RWPE2 (cell line): Measurements from ENCODE around the gene EVPL.
A peak's percentile ranks its signal among the peaks of the same experiment; 100 is the strongest.

Experiments used
- ATAC-seq: fragments of 200-7000 bp; cut with Tn5 transposase; 3 replicates; pipeline ENCODE4 v1.9.1; 2021; ENCODE audit warnings: low read depth
- DNase-seq: peaks from one replicate; pipeline ENCODE4 v3.0.0-alpha.2; 2020; ENCODE audit warnings: low spot score
- H3K27ac ChIP-seq: fragments of 450-650 bp; 2 replicates; pipeline ENCODE4 v1.5.1; 2017; ENCODE audit warnings: mild to moderate bottlenecking; ENCODE audit not compliant: poor library complexity, severe bottlenecking
- H3K27me3 ChIP-seq: fragments of 250-450 bp; sonication (Bioruptor Pico); 2 replicates; pipeline ENCODE4 v1.5.1; 2021; ENCODE audit warnings: mild to moderate bottlenecking, moderate library complexity; ENCODE audit not compliant: insufficient read depth, poor library complexity, severe bottlenecking
- H3K36me3 ChIP-seq: fragments of 250-450 bp; sonication (Bioruptor Pico); 2 replicates; pipeline ENCODE4 v1.5.1; 2020; ENCODE audit warnings: low read depth, mild to moderate bottlenecking, moderate library complexity
- H3K4me1 ChIP-seq: fragments of 250-450 bp; sonication (Bioruptor Pico); 2 replicates; pipeline ENCODE4 v1.5.1; 2021; ENCODE audit warnings: mild to moderate bottlenecking, moderate library complexity; ENCODE audit not compliant: insufficient read depth, poor library complexity, severe bottlenecking
- H3K4me3 ChIP-seq: fragments of 250-450 bp; sonication (Bioruptor Pico); 2 replicates; pipeline ENCODE4 v1.5.1; 2021; ENCODE audit warnings: mild to moderate bottlenecking, moderate library complexity; ENCODE audit not compliant: severe bottlenecking
- H3K9me3 ChIP-seq: fragments of 250-450 bp; sonication (Bioruptor Pico); 2 replicates; pipeline ENCODE4 v1.5.1; 2021; ENCODE audit warnings: mild to moderate bottlenecking, moderate library complexity; ENCODE audit not compliant: severe bottlenecking
- TF ChIP-seq, protein P1 (sequence below): fragments of 450-650 bp; IDR thresholded peaks from one replicate; pipeline ENCODE4 v1.5.1; 2017; ENCODE audit warnings: mild to moderate bottlenecking, moderate library complexity; ENCODE audit not compliant: poor library complexity, severe bottlenecking

The EVPL gene

DNA sequence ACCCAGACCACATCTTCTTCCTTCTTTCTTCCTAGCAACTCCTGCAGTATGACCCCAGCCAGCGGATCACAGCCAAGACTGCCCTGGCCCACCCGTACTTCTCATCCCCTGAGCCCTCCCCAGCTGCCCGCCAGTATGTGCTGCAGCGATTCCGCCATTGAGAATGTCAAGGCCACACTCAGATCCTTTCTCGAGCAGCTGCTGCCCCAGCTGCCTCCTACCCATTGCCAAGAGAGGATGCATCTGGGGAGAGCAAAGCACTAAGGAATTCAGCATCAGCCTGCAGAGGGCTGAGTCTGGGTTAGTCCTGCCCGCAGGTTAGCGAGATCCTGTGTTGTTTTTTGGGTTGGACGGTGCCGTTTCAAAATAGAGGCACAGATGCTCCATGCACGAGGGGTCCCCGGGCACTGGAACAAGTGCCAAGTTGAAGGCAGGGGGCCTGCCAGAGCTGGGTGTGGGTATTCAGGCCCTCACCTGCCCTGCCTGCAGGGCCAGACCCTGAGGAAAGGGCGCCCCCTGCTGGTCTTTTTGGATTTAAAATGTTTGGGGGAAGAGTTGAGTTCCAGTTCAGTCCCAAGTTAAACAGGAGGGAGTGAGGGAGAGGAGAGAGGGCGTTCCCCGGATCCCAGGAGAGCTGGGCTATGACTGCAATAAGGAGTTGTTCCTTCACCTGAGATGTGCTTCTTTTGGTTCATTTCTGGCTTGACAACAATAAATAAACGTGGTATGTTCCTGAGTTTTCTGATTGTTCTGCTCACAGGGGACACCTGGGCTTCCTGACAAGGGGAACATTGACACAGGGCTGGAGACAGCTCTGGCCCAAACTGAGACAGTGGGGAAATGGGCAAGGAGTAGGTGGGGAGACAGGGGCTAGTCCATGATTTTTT is 21.6 kb downstream of the EVPL start:
- no peaks in the 10 kb centered on the region for H3K27me3 ChIP-seq
- no peaks in the 10 kb centered on the region for H3K4me1 ChIP-seq
- no peak overlapping the region for H3K4me3 ChIP-seq
- TF ChIP-seq, protein P1, sequence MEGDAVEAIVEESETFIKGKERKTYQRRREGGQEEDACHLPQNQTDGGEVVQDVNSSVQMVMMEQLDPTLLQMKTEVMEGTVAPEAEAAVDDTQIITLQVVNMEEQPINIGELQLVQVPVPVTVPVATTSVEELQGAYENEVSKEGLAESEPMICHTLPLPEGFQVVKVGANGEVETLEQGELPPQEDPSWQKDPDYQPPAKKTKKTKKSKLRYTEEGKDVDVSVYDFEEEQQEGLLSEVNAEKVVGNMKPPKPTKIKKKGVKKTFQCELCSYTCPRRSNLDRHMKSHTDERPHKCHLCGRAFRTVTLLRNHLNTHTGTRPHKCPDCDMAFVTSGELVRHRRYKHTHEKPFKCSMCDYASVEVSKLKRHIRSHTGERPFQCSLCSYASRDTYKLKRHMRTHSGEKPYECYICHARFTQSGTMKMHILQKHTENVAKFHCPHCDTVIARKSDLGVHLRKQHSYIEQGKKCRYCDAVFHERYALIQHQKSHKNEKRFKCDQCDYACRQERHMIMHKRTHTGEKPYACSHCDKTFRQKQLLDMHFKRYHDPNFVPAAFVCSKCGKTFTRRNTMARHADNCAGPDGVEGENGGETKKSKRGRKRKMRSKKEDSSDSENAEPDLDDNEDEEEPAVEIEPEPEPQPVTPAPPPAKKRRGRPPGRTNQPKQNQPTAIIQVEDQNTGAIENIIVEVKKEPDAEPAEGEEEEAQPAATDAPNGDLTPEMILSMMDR = peak; percentile 81
- peaks cover 8% of the 10 kb centered on the region; the same call in 1 of the 2 replicates for H3K36me3 ChIP-seq
- no peaks in the 10 kb centered on the region for H3K9me3 ChIP-seq
- H3K27ac ChIP-seq = no peak overlapping the region
- peak; percentile 78 for DNase-seq
- ATAC-seq = peak; percentile 65

DNA sequence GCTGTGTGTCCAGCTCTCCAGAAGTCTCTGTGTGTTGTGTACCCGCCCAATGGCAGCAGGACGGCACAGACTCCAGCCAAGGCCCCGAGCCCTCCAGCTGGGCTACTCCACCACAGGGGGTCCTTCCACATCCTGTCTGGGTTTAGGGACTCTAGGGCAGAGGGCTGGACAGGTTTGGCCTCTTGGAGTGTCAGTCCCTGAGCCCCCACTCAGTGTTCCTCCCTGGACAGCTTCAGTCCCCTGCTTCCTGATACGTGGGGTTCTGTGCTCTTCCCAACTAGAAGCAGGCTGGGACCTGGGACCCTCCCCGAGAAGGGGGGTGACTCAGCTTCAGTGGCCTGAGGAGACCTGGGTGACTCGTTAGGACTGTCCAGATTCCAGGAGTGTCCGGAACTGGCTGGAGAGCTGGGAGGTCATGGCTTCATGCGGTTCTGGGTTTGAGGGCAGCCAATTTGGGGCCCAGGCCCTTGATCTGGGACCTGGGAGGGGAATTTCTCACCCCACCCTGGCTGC is 22.3 kb downstream of the EVPL start:
- DNase-seq = no peak
- TF ChIP-seq, protein P1 = no peak
- H3K27ac ChIP-seq = no peak overlapping the region
- H3K4me3 ChIP-seq = no peak overlapping the region
- H3K4me1 ChIP-seq = no peaks in the 10 kb centered on the region
- no peaks in the 10 kb centered on the region for H3K9me3 ChIP-seq
- no peaks in the 10 kb centered on the region for H3K27me3 ChIP-seq
- H3K36me3 ChIP-seq = peaks cover 8% of the 10 kb centered on the region; the same call in 1 of the 2 replicates
- no peak for ATAC-seq

DNA sequence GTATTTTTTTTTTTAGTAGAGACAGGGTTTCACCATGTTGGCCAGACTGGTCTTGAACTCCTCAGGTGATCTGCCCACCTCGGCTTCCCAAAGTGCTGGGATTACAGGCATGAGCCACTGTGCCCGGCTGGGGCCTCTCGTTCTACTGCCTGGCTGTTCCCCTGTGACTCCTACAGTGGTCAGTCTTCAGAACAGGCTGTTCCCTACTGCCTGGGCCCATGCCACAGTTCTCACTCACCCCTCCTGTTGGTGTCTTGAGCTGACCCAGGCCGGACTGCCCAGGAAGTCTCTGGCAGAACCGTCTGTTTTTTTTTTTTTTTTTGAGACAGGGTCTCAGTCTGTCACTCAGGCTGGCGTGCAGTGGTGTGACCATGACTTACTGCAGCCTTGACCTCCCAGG is 23.2 kb downstream of the EVPL start:
- DNase-seq = no peak
- H3K36me3 ChIP-seq = peaks cover 8% of the 10 kb centered on the region; the same call in 1 of the 2 replicates

DNA sequence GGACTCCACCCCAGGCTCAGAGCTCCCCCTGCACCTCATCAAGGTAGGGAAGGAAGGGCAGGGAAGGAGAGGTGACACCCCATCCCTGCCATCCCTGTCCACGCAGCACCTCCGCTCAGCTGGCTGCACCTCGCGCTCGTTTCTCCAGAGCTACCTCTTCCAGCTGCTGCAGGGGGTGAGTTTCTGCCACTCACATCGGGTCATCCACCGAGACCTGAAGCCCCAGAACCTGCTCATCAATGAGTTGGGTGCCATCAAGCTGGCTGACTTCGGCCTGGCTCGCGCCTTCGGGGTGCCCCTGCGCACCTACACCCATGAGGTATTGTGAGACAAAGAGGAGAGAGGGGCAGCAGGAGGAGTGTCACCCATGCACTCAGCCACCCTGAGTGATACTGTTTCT is 25.0 kb downstream of the EVPL start:
- ATAC-seq = no peak

More for the DNA sequence above, 23.2 kb downstream of the EVPL start:
- H3K27ac ChIP-seq = no peak overlapping the region
- H3K27me3 ChIP-seq = no peaks in the 10 kb centered on the region
- H3K9me3 ChIP-seq = no peaks in the 10 kb centered on the region
- no peaks in the 10 kb centered on the region for H3K4me1 ChIP-seq
- no peak for ATAC-seq
- H3K4me3 ChIP-seq = no peak overlapping the region
- TF ChIP-seq, protein P1 = no peak

More for the DNA sequence above, 25.0 kb downstream of the EVPL start:
- TF ChIP-seq, protein P1 = no peak
- H3K4me1 ChIP-seq = peaks cover 3% of the 10 kb centered on the region
- no peaks in the 10 kb centered on the region for H3K9me3 ChIP-seq
- DNase-seq = no peak
- H3K4me3 ChIP-seq = no peak overlapping the region
- no peak overlapping the region for H3K27ac ChIP-seq
- H3K36me3 ChIP-seq = peaks cover 8% of the 10 kb centered on the region; the same call in 1 of the 2 replicates
- no peaks in the 10 kb centered on the region for H3K27me3 ChIP-seq
